ENCODE results near the gene ZFP69. TPM values are rescaled to one million over a fixed set of nuclear protein-coding genes. Genes with fewer than 3 reads are reported as not detected.

Gene ZFP69
- total and polyA plus RNA-seq, 2 of the 4 experiments (the other 2 are of a cell fraction) = 1.2 to 1.6 TPM

DNA sequence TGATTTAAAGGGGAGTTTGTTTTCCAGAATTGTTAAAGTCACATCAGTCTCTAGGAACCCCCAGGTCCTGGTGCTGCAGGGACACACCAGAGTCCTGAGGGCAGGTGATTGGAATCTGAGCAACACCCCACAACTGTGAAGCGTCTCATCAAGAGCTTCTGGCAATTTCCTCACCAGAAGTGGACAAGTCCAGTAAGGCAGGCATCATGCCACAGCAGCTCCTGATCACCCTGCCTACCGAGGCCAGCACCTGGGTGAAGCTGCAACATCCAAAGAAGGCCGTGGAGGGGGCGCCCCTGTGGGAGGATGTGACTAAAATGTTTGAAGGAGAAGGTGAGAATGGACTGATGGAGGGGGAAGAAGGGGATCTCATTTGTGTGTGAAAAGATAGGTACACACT lies 2.1 kb downstream of the ZFP69 start:
- Histone ChIP-seq H3K79me1 (ENCODE audit: low read depth in 1 of 2, low read length in 2 of 2) (peaks cover 0 to 11% of the 10 kb centered on the region in 2 experiments; a peak in 2 of 4 replicates), H3K4ac (ENCODE audit: low read depth, low read length) (no peak overlapping the region), H2BK120ac (ENCODE audit: low read depth, low read length) (no peak overlapping the region), H2BK15ac (ENCODE audit: low read depth, low read length) (no peak overlapping the region), H3K56ac (ENCODE audit: extremely low read depth, insufficient read depth, low read length) (no peak overlapping the region), H4K5ac (ENCODE audit: low read depth, low read length) (no peak overlapping the region), H3K36me3 (ENCODE audit: control insufficient read depth, insufficient read depth, low read length) (peaks cover 8% of the 10 kb centered on the region), H3K27ac (ENCODE audit: insufficient read depth, low read length) (no peak overlapping the region), H3K14ac (replicated peaks; ENCODE audit: low read depth, low read length) (no peak overlapping the region), H2AFZ (replicated peaks; ENCODE audit: low read length, poor library complexity) (no peak overlapping the region), H3K27me3 (ENCODE audit: control insufficient read depth, insufficient read depth, low read length) (no peaks in the 10 kb centered on the region), H4K8ac (ENCODE audit: low read depth in 2 of 2, low read length in 2 of 2) (no peak overlapping the region), H3K18ac (ENCODE audit: low read depth, low read length) (no peak overlapping the region), H3K4me2 (ENCODE audit: low read depth, low read length) (no peak overlapping the region), H2AK9ac (replicated peaks; ENCODE audit: low read depth, low read length, poor library complexity) (no peak overlapping the region), H2AK5ac (ENCODE audit: low read depth, low read length) (no peak overlapping the region), H3K4me3 (ENCODE audit: insufficient read depth, low read depth, low read length) (no peak overlapping the region), H3K4me1 (ENCODE audit: control insufficient read depth, insufficient read depth, low read length) (0 out of 2 replicates have a peak, but pooled peaks cover 2% of the 10 kb centered on the region), H4K91ac (ENCODE audit: insufficient read depth, low read depth, low read length) (no peak overlapping the region), H3K9me3 (ENCODE audit: control insufficient read depth, insufficient read depth, low read length) (peaks cover 15% of the 10 kb centered on the region), H3K9ac (ENCODE audit: low read depth, low read length) (no peak overlapping the region), H4K20me1 (ENCODE audit: insufficient read depth, low read length) (no peaks in the 10 kb centered on the region), H2BK5ac (ENCODE audit: low read depth, low read length, poor library complexity, severe bottlenecking) (no peak overlapping the region), H2BK20ac (ENCODE audit: low read depth, low read length) (no peak overlapping the region), H3K9me1 (ENCODE audit: insufficient read depth, low read length) (no peaks in the 10 kb centered on the region; the same call in 1 of the 2 replicates), H3K23ac (ENCODE audit: low read depth, low read length) (no peak overlapping the region)
- dilution Hi-C loops (cut with HindIII; ENCODE audit: low sequenced_read_pairs, unreplicated experiment) = no loop called here
- intact Hi-C loops (cut with micrococcal nuclease) = no loop called here
- TF ChIP-seq ELK1 (IDR thresholded peaks at IDR 0.05; ENCODE audit: borderline replicate concordance, low read depth, low read length) = no peak
- no peak for TF ChIP-seq BHLHE40 (IDR thresholded peaks at IDR 0.05; ENCODE audit: low read depth, low read length)
- no peak for TF ChIP-seq MAFK (IDR thresholded peaks at IDR 0.05; ENCODE audit: low read depth, low read length)
- TF ChIP-seq USF2 (IDR thresholded peaks at IDR 0.05; ENCODE audit: low read depth, low read length) = no peak
- no peak for TF ChIP-seq POLR2A (IDR thresholded peaks at IDR 0.05; ENCODE audit: low read depth, low read length)
- no peak for TF ChIP-seq NFE2L2 (IDR thresholded peaks at IDR 0.05; ENCODE audit: low read depth, low read length)
- no peak for TF ChIP-seq RCOR1 (IDR thresholded peaks at IDR 0.05; ENCODE audit: insufficient replicate concordance, low read length)
- no peak for TF ChIP-seq CEBPB (IDR thresholded peaks at IDR 0.05; ENCODE audit: low read depth, low read length)
- no peak for TF ChIP-seq RFX5 (IDR thresholded peaks at IDR 0.05; ENCODE audit: low read depth, low read length)
- no peak for TF ChIP-seq CTCF (conservative IDR thresholded peaks at IDR 0.05; ENCODE audit: low read depth, low read length)
- in situ Hi-C loops (cut with MboI; ENCODE audit: low sequenced_read_pairs) = no loop called here
- WGBS, 2 experiments (ENCODE audit: extremely low coverage in 2 of 2, insufficient read length in 1 of 2) = 76% methylated on average over 2 of the region's 4 CpGs; no CpG with 5 or more reads in 1 of the 2 experiments
- DNase-seq (no peak), ATAC-seq (ENCODE audit: low read depth) (no peak)
- ChIA-PET POLR2A (ENCODE audit: unreplicated experiment) (no interaction called here), CTCF (no interaction called here)
- BruUV-seq (replicated peaks) = no TSS peak
